BE2C (cell line): ENCODE measurements around the gene ABLIM1.
A peak's percentile ranks its signal among the peaks of the same experiment; 100 is the strongest.

ENCODE experiments used
- DNase-seq: peaks from one replicate; pipeline ENCODE4 v3.0.0-alpha.2; 2020
- H3K27me3 ChIP-seq: fragments of 250-450 bp; sonication (Bioruptor Pico); 2 replicates; pipeline ENCODE4 v1.5.1; 2020; ENCODE audit warnings: mild to moderate bottlenecking
- H3K36me3 ChIP-seq: fragments of 250-450 bp; sonication (Bioruptor Pico); 2 replicates; pipeline ENCODE4 v1.5.1; 2020; ENCODE audit warnings: mild to moderate bottlenecking
- H3K4me1 ChIP-seq: fragments of 250-450 bp; sonication (Bioruptor Pico); 2 replicates; pipeline ENCODE4 v1.5.1; 2020
- H3K4me3 ChIP-seq: 2 replicates; pipeline ENCODE4 v1.5.1; 2011; ENCODE audit warnings: low read depth, low read length
- H3K9me3 ChIP-seq: fragments of 250-450 bp; sonication (Bioruptor Pico); 2 replicates; pipeline ENCODE4 v1.5.1; 2020
- CTCF ChIP-seq: IDR thresholded peaks from 2 replicates; pipeline ENCODE4 v1.5.1; 2012; ENCODE audit warnings: mild to moderate bottlenecking, low read depth, low read length

ABLIM1 gene

GRCh38 chr10:114516356-114516755 is 141.7 kb downstream of the ABLIM1 start:
- no peaks in the 10 kb centered on the region for H3K9me3 ChIP-seq
- DNase-seq = no peak
- H3K27me3 ChIP-seq = no peaks in the 10 kb centered on the region
- H3K4me3 ChIP-seq = no peak overlapping the region
- H3K36me3 ChIP-seq = no peaks in the 10 kb centered on the region; the same call in 1 of the 2 replicates
- no peaks in the 10 kb centered on the region for H3K4me1 ChIP-seq
- no peak for TF ChIP-seq CTCF

- TF ChIP-seq CTCF = no peak
- H3K36me3 ChIP-seq = no peaks in the 10 kb centered on the region; the same call in 1 of the 2 replicates
- H3K9me3 ChIP-seq = no peaks in the 10 kb centered on the region
- no peaks in the 10 kb centered on the region for H3K4me1 ChIP-seq
- no peaks in the 10 kb centered on the region for H3K27me3 ChIP-seq
- no peak for DNase-seq
- no peak overlapping the region for H3K4me3 ChIP-seq
Observed at GRCh38 chr10:114515298-114515914, 142.7 kb downstream of the ABLIM1 start.

- Histone ChIP-seq H3K9me3 (no peaks in the 10 kb centered on the region), H3K4me1 (no peaks in the 10 kb centered on the region), H3K27me3 (no peaks in the 10 kb centered on the region), H3K36me3 (no peaks in the 10 kb centered on the region; the same call in 1 of the 2 replicates), H3K4me3 (no peak overlapping the region)
- DNase-seq = no peak
- TF ChIP-seq CTCF = no peak
Observed at GRCh38 chr10:114513381-114513792, 144.7 kb downstream of the ABLIM1 start.

- Histone ChIP-seq H3K4me1 (peaks cover under 1% of the 10 kb centered on the region; the same call in 1 of the 2 replicates), H3K9me3 (no peaks in the 10 kb centered on the region), H3K4me3 (no peak overlapping the region), H3K36me3 (no peaks in the 10 kb centered on the region; the same call in 1 of the 2 replicates), H3K27me3 (no peaks in the 10 kb centered on the region)
- DNase-seq = no peak
- TF ChIP-seq CTCF = no peak
Observed at GRCh38 chr10:114511881-114512280, 146.2 kb downstream of the ABLIM1 start.

GRCh38 chr10:114508376-114508775 is 149.7 kb downstream of the ABLIM1 start:
- Histone ChIP-seq H3K4me1 (peaks cover 3% of the 10 kb centered on the region; the same call in 1 of the 2 replicates), H3K9me3 (no peaks in the 10 kb centered on the region), H3K36me3 (peaks cover 5% of the 10 kb centered on the region), H3K4me3 (no peak overlapping the region), H3K27me3 (no peaks in the 10 kb centered on the region)
- DNase-seq = no peak
- no peak for TF ChIP-seq CTCF

- Histone ChIP-seq H3K4me1 (peaks cover 3% of the 10 kb centered on the region; the same call in 1 of the 2 replicates), H3K4me3 (no peak overlapping the region)
- DNase-seq = peak; percentile 29
Observed at GRCh38 chr10:114507449-114507848, 150.6 kb downstream of the ABLIM1 start.

More at GRCh38 chr10:114507449-114507848, 150.6 kb downstream of the ABLIM1 start:
- no peaks in the 10 kb centered on the region for H3K9me3 ChIP-seq
- TF ChIP-seq CTCF = no peak
- H3K36me3 ChIP-seq = peaks cover 5% of the 10 kb centered on the region
- no peaks in the 10 kb centered on the region for H3K27me3 ChIP-seq
